ENCODE results near the gene ABHD16A.

DNA sequence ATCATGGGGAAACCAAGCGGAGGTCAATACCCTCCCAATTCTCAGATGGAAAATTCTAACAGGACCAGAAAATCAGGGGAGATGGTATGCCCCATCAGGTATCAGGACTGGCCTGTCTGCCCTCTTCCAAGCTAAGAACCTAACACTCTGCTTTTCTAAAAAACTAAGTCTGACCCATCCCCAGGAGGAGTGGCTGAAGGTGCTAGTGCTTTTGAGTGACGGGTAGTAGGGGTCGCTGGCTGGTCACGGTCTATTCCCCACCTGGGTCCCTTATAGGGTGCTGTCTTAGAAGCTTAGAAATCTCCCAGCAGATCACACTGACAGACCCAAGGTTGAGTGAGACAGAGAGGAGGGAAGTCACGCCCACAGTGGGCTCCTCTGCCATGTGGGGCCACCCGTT lies 9.6 kb downstream of the ABHD16A start:
- TF ChIP-seq, protein P1, sequence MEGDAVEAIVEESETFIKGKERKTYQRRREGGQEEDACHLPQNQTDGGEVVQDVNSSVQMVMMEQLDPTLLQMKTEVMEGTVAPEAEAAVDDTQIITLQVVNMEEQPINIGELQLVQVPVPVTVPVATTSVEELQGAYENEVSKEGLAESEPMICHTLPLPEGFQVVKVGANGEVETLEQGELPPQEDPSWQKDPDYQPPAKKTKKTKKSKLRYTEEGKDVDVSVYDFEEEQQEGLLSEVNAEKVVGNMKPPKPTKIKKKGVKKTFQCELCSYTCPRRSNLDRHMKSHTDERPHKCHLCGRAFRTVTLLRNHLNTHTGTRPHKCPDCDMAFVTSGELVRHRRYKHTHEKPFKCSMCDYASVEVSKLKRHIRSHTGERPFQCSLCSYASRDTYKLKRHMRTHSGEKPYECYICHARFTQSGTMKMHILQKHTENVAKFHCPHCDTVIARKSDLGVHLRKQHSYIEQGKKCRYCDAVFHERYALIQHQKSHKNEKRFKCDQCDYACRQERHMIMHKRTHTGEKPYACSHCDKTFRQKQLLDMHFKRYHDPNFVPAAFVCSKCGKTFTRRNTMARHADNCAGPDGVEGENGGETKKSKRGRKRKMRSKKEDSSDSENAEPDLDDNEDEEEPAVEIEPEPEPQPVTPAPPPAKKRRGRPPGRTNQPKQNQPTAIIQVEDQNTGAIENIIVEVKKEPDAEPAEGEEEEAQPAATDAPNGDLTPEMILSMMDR (IDR thresholded peaks at IDR 0.05 in 4 of 5, conservative IDR thresholded peaks at IDR 0.05 in 1 of 5), result no peak
- no peak for TF ChIP-seq POLR2A (IDR thresholded peaks at IDR 0.05)
